Measurements from ENCODE around the gene WIPF2. TPM values are rescaled to one million over a fixed set of nuclear protein-coding genes. Genes with fewer than 3 reads are reported as not detected.

Gene WIPF2
- total RNA-seq, 4 donors from 2014 or later: 4.9 to 34.3 (median 8.6) TPM

- Histone ChIP-seq H3K9me3 (no peaks in the 10 kb centered on the region), H3K27ac (peak overlapping the region; percentile 52 to 72), H3K4me3 (no peak overlapping the region), H3K27me3 (no peaks in the 10 kb centered on the region), H3K4me1 (peaks cover 12 to 33% of the 10 kb centered on the region in 2 donors), H3K36me3 (no peaks in the 10 kb centered on the region)
- intact Hi-C loops (cut with DNase I; ENCODE audit: low total_unique reads): no loop called here
- TF ChIP-seq, protein P1, sequence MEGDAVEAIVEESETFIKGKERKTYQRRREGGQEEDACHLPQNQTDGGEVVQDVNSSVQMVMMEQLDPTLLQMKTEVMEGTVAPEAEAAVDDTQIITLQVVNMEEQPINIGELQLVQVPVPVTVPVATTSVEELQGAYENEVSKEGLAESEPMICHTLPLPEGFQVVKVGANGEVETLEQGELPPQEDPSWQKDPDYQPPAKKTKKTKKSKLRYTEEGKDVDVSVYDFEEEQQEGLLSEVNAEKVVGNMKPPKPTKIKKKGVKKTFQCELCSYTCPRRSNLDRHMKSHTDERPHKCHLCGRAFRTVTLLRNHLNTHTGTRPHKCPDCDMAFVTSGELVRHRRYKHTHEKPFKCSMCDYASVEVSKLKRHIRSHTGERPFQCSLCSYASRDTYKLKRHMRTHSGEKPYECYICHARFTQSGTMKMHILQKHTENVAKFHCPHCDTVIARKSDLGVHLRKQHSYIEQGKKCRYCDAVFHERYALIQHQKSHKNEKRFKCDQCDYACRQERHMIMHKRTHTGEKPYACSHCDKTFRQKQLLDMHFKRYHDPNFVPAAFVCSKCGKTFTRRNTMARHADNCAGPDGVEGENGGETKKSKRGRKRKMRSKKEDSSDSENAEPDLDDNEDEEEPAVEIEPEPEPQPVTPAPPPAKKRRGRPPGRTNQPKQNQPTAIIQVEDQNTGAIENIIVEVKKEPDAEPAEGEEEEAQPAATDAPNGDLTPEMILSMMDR (IDR thresholded peaks at IDR 0.05): no peak
- TF ChIP-seq POLR2A (IDR thresholded peaks at IDR 0.05): no peak
- peak; percentile 8 to 12 for DNase-seq
Observed at GRCh38 chr17:40313668-40314583, 94.8 kb downstream of the WIPF2 start.

- Histone ChIP-seq H3K27me3 (no peaks in the 10 kb centered on the region), H3K9me3 (no peaks in the 10 kb centered on the region), H3K4me3 (no peak overlapping the region), H3K36me3 (no peaks in the 10 kb centered on the region), H3K27ac (peak overlapping the region; percentile 29 to 52), H3K4me1 (peaks cover 12 to 33% of the 10 kb centered on the region in 2 donors)
- intact Hi-C loops (cut with DNase I; ENCODE audit: low total_unique reads): no loop called here
- TF ChIP-seq POLR2A (IDR thresholded peaks at IDR 0.05): no peak
- TF ChIP-seq, protein P1 (IDR thresholded peaks at IDR 0.05): no peak
- peak; percentile 71 to 87 for DNase-seq
Observed at GRCh38 chr17:40314584-40314956, 95.5 kb downstream of the WIPF2 start.

DNA sequence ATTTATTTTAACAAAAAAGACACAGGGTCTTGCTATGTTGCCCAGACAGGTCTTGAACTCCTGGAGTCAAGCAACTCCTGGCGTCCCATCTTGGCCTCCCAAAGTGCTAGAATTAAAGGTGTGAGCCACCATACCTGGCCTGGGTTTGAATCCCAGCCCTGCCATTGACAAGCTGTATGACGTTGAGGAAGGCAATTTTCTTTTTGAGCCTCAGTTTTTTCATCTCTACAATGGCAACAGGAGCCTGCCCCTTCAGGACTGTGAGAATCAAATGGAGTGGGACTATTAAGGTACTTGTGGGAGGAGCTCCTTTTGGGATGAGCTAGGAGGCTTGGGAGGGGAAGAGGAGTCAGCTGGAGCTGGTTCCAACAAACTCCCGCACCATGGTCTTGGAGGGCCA is 96.1 kb downstream of the WIPF2 start:
- peak in 1 of 2 donors; percentile 10 for DNase-seq
- no peak overlapping the region for H3K4me3 ChIP-seq
- peaks cover 12 to 40% of the 10 kb centered on the region in 2 donors for H3K4me1 ChIP-seq
- TF ChIP-seq POLR2A (IDR thresholded peaks at IDR 0.05): no peak
- TF ChIP-seq, protein P1 (IDR thresholded peaks at IDR 0.05): no peak
- intact Hi-C loops (cut with DNase I; ENCODE audit: low total_unique reads): no loop called here
- H3K9me3 ChIP-seq: no peaks in the 10 kb centered on the region
- H3K27me3 ChIP-seq: no peaks in the 10 kb centered on the region
- H3K27ac ChIP-seq: peak overlapping the region; percentile 79 to 95
- no peaks in the 10 kb centered on the region for H3K36me3 ChIP-seq

DNA sequence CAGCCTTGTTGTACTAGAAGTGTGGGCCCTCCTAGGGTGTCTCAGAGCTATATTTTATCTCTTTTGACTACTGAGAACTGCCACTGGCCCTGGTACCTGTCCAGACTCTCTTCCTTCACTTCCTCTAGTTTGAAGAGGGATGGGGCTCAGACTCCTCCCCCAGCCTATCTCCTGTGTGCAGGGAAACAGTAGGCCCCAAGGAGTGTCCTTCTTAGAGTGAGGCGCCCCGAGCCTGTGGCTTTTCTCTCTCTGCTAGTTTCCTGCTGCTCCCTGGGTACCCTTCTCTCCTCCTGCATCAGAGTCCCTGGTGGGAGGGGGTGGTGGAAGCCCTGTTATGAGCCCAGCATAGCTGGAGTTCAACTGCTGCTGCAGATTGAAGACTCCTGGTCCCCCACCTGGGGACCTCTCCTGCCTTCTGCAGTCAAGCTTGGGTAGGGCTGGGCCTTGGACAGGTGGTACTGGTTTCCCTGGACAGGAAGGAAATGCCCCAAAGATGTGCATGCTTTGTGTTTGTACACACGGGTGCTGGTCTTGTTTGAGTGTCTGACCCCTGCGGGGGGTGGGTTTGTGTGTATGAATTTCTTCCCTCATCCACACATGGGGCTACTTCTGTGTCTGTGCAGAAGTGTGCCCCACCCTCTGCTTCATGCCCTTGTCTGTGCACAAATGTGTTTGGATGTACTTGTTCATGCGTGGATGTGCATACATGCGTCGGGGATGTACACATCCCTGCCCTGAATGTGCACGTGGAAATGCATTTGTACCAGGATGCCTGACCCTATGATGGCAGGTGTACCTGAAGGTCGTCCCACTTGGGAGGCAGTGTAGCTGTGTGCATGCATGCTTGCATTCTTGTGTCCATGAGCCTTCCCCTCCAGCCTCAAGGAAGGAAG is 96.8 kb downstream of the WIPF2 start:
- Histone ChIP-seq H3K27ac (peak overlapping the region; percentile 79 to 95), H3K4me3 (peak overlapping the region in 1 of 2 donors; percentile 52), H3K9me3 (no peaks in the 10 kb centered on the region), H3K4me1 (peaks cover 12 to 41% of the 10 kb centered on the region in 2 donors), H3K36me3 (no peaks in the 10 kb centered on the region), H3K27me3 (no peaks in the 10 kb centered on the region)
- intact Hi-C loops (cut with DNase I; ENCODE audit: low total_unique reads): no loop called here
- TF ChIP-seq, protein P1 (IDR thresholded peaks at IDR 0.05): no peak
- TF ChIP-seq POLR2A (IDR thresholded peaks at IDR 0.05): no peak
- peak; percentile 17 to 22 for DNase-seq
